HEK293T (cell line): ENCODE data around the gene PTS.

ENCODE experiments used
- FOXA1 ChIP-seq: fragments of 450-650 bp; IDR thresholded peaks from 2 replicates; pipeline ENCODE4 v1.6.1; 2016; ENCODE audit warnings: mild to moderate bottlenecking
- FOXK2 ChIP-seq: fragments of 450-650 bp; IDR thresholded peaks from 2 replicates; pipeline ENCODE4 v1.6.1; 2016; ENCODE audit warnings: mild to moderate bottlenecking
- FOXM1 ChIP-seq: fragments of 450-650 bp; IDR thresholded peaks from 2 replicates; pipeline ENCODE4 v1.6.1; 2017; ENCODE audit warnings: mild to moderate bottlenecking, borderline replicate concordance
- LEF1 ChIP-seq: fragments of 450-650 bp; IDR thresholded peaks from 2 replicates; pipeline ENCODE4 v1.6.1; 2017; ENCODE audit warnings: mild to moderate bottlenecking, borderline replicate concordance
- SP1 ChIP-seq: fragments of 450-650 bp; IDR thresholded peaks from 2 replicates; pipeline ENCODE4 v1.6.1; 2017
- TARDBP ChIP-seq: fragments of 450-650 bp; IDR thresholded peaks from 2 replicates; pipeline ENCODE4 v1.6.1; 2016
- ZNF384 ChIP-seq: fragments of 450-650 bp; IDR thresholded peaks from 2 replicates; pipeline ENCODE4 v1.6.1; 2016
- TF ChIP-seq, protein P1 (sequence below): fragments of 450-650 bp; IDR thresholded peaks from 2 replicates; pipeline ENCODE4 v1.6.1; 2016

GRCh38 chr11:112270551-112271180, 44.4 kb downstream of the PTS start:
- TF ChIP-seq ZNF384: no peak
- TF ChIP-seq SP1: no peak
- TF ChIP-seq, protein P1, sequence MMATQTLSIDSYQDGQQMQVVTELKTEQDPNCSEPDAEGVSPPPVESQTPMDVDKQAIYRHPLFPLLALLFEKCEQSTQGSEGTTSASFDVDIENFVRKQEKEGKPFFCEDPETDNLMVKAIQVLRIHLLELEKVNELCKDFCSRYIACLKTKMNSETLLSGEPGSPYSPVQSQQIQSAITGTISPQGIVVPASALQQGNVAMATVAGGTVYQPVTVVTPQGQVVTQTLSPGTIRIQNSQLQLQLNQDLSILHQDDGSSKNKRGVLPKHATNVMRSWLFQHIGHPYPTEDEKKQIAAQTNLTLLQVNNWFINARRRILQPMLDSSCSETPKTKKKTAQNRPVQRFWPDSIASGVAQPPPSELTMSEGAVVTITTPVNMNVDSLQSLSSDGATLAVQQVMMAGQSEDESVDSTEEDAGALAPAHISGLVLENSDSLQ: no peak
- no peak for TF ChIP-seq FOXA1
- no peak for TF ChIP-seq FOXM1
- TF ChIP-seq LEF1: no peak
- no peak for TF ChIP-seq TARDBP
- TF ChIP-seq FOXK2: no peak
